Measurements from ENCODE around the gene ZNF500.

ZNF500 gene

GRCh38 chr16:4748682-4749411 is 18.1 kb downstream of the ZNF500 start:
- H3K9me2 ChIP-seq (replicated peaks; ENCODE audit: insufficient read depth, low read length), result no peaks in the 10 kb centered on the region
- no peaks in the 10 kb centered on the region for H4K20me1 ChIP-seq (ENCODE audit: low read depth, low read length)
- H3K4me3 ChIP-seq (ENCODE audit: insufficient read depth, low read length, poor library complexity, severe bottlenecking), result no peak overlapping the region
- H2AFZ ChIP-seq (ENCODE audit: low read depth, low read length, severe bottlenecking), result no peak overlapping the region
- H3K9me3 ChIP-seq (ENCODE audit: insufficient read depth, low read length), result no peaks in the 10 kb centered on the region
- H3K27ac ChIP-seq (ENCODE audit: low read depth, low read length), result peak overlapping the region; percentile 8; the same call in 1 of the 2 replicates
- no peaks in the 10 kb centered on the region for H3K27me3 ChIP-seq (ENCODE audit: low read length)
- H3K9ac ChIP-seq (ENCODE audit: low read length), result no peak overlapping the region
- no peaks in the 10 kb centered on the region for H3K79me2 ChIP-seq (ENCODE audit: insufficient read depth, low read length)
- no peak overlapping the region for H3K4me2 ChIP-seq (ENCODE audit: low read depth, low read length, poor library complexity, severe bottlenecking)
- TF ChIP-seq EZH2phosphoT487 (conservative IDR thresholded peaks at IDR 0.05; ENCODE audit: low read length), result no peak
- TF ChIP-seq CTCF (IDR thresholded peaks at IDR 0.05; ENCODE audit: insufficient read depth, low read length, poor library complexity, severe bottlenecking), result no peak
- no peaks in the 10 kb centered on the region for H3K36me3 ChIP-seq (ENCODE audit: low read length)
- no peaks in the 10 kb centered on the region for H3F3A ChIP-seq (ENCODE audit: insufficient read depth)

- no peak overlapping the region for H2AFZ ChIP-seq (ENCODE audit: low read depth, low read length, severe bottlenecking)
- H3K4me3 ChIP-seq (ENCODE audit: insufficient read depth, low read length, poor library complexity, severe bottlenecking), result no peak overlapping the region
- H3F3A ChIP-seq (ENCODE audit: insufficient read depth), result no peaks in the 10 kb centered on the region
- TF ChIP-seq CTCF (IDR thresholded peaks at IDR 0.05; ENCODE audit: insufficient read depth, low read length, poor library complexity, severe bottlenecking) (no peak), EZH2phosphoT487 (conservative IDR thresholded peaks at IDR 0.05; ENCODE audit: low read length) (no peak)
- no peaks in the 10 kb centered on the region for H4K20me1 ChIP-seq (ENCODE audit: low read depth, low read length)
- H3K9me2 ChIP-seq (replicated peaks; ENCODE audit: insufficient read depth, low read length), result no peaks in the 10 kb centered on the region
- H3K4me2 ChIP-seq (ENCODE audit: low read depth, low read length, poor library complexity, severe bottlenecking), result peak overlapping the region; percentile 16
- H3K27ac ChIP-seq (ENCODE audit: low read depth, low read length), result peak overlapping the region; percentile 31
- H3K9me3 ChIP-seq (ENCODE audit: insufficient read depth, low read length), result no peaks in the 10 kb centered on the region
- no peaks in the 10 kb centered on the region for H3K36me3 ChIP-seq (ENCODE audit: low read length)
- H3K27me3 ChIP-seq (ENCODE audit: low read length), result no peaks in the 10 kb centered on the region
- no peaks in the 10 kb centered on the region for H3K79me2 ChIP-seq (ENCODE audit: insufficient read depth, low read length)
- H3K9ac ChIP-seq (ENCODE audit: low read length), result no peak overlapping the region
Observed at GRCh38 chr16:4747906-4748681, 18.9 kb downstream of the ZNF500 start.

- no peaks in the 10 kb centered on the region for H3K27me3 ChIP-seq (ENCODE audit: low read length)
- H4K20me1 ChIP-seq (ENCODE audit: low read depth, low read length), result no peaks in the 10 kb centered on the region
- no peaks in the 10 kb centered on the region for H3K9me3 ChIP-seq (ENCODE audit: insufficient read depth, low read length)
- no peaks in the 10 kb centered on the region for H3K79me2 ChIP-seq (ENCODE audit: insufficient read depth, low read length)
- no peaks in the 10 kb centered on the region for H3K36me3 ChIP-seq (ENCODE audit: low read length)
- peak overlapping the region; percentile 31 for H3K27ac ChIP-seq (ENCODE audit: low read depth, low read length)
- no peaks in the 10 kb centered on the region for H3F3A ChIP-seq (ENCODE audit: insufficient read depth)
- H2AFZ ChIP-seq (ENCODE audit: low read depth, low read length, severe bottlenecking), result no peak overlapping the region
- no peak overlapping the region for H3K4me3 ChIP-seq (ENCODE audit: insufficient read depth, low read length, poor library complexity, severe bottlenecking)
- no peak for TF ChIP-seq EZH2phosphoT487 (conservative IDR thresholded peaks at IDR 0.05; ENCODE audit: low read length)
- TF ChIP-seq CTCF (IDR thresholded peaks at IDR 0.05; ENCODE audit: insufficient read depth, low read length, poor library complexity, severe bottlenecking), result no peak
- H3K9me2 ChIP-seq (replicated peaks; ENCODE audit: insufficient read depth, low read length), result no peaks in the 10 kb centered on the region
- H3K4me2 ChIP-seq (ENCODE audit: low read depth, low read length, poor library complexity, severe bottlenecking), result no peak overlapping the region
- H3K9ac ChIP-seq (ENCODE audit: low read length), result peak overlapping the region; percentile 19; the same call in 1 of the 2 replicates
Observed at GRCh38 chr16:4746991-4747574, 19.9 kb downstream of the ZNF500 start.

All from SU-DHL-6 (cell line).